ENCODE data around the gene PRICKLE4. TPM values are rescaled to one million over a fixed set of nuclear protein-coding genes. Genes with fewer than 3 reads are reported as not detected.

The PRICKLE4 gene
- total RNA-seq, 1 experiment from 2014 or later = 6.4 TPM

DNA sequence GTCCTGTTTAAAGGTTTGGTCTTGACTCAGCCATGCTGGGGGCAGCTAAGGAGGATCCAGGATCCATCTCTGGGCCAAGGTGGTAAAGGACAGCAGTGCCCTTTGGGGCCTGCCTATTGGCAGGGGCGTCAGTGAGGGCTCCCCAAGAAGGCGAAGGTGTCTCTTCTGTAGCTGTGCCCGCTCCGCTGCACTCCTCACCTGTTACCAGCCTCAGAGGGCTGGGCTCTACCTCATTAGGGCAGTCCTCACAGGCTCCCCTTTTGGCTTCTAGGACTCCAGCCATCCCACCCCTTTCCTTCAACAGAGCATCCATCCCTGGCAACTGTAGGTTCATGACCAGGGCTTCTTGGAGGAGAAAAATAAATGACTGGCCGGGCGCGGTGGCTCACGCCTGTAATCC is 11.2 kb upstream of the PRICKLE4 start:
- Mint-ChIP-seq H3K27me3 (ENCODE audit: unreplicated experiment) (no peaks in the 10 kb centered on the region), H3K36me3 (ENCODE audit: insufficient read depth, unreplicated experiment) (peaks cover 16% of the 10 kb centered on the region), H3K27ac (ENCODE audit: unreplicated experiment) (no peak overlapping the region), H3K9me3 (ENCODE audit: low read depth, unreplicated experiment) (no peaks in the 10 kb centered on the region), H3K4me1 (ENCODE audit: low read depth, unreplicated experiment) (peaks cover 26% of the 10 kb centered on the region), H3K4me3 (ENCODE audit: low read depth, unreplicated experiment) (no peak overlapping the region)
- TF ChIP-seq, protein P1, sequence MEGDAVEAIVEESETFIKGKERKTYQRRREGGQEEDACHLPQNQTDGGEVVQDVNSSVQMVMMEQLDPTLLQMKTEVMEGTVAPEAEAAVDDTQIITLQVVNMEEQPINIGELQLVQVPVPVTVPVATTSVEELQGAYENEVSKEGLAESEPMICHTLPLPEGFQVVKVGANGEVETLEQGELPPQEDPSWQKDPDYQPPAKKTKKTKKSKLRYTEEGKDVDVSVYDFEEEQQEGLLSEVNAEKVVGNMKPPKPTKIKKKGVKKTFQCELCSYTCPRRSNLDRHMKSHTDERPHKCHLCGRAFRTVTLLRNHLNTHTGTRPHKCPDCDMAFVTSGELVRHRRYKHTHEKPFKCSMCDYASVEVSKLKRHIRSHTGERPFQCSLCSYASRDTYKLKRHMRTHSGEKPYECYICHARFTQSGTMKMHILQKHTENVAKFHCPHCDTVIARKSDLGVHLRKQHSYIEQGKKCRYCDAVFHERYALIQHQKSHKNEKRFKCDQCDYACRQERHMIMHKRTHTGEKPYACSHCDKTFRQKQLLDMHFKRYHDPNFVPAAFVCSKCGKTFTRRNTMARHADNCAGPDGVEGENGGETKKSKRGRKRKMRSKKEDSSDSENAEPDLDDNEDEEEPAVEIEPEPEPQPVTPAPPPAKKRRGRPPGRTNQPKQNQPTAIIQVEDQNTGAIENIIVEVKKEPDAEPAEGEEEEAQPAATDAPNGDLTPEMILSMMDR (IDR thresholded peaks at IDR 0.05; ENCODE audit: unreplicated experiment) = no peak
- CTCF ChIA-PET = interaction anchor here (1.0 to 2.0 kb wide), 2 partner anchors 18 to 401 kb away, joined by 3 to 8 read pairs; partner anchors contain the start of gene TOMM6
- intact Hi-C loops (cut with micrococcal nuclease; ENCODE audit: unreplicated experiment) = no loop called here
- BruUV-seq (replicated peaks) = no TSS peak
- DNase-seq = no peak

DNA sequence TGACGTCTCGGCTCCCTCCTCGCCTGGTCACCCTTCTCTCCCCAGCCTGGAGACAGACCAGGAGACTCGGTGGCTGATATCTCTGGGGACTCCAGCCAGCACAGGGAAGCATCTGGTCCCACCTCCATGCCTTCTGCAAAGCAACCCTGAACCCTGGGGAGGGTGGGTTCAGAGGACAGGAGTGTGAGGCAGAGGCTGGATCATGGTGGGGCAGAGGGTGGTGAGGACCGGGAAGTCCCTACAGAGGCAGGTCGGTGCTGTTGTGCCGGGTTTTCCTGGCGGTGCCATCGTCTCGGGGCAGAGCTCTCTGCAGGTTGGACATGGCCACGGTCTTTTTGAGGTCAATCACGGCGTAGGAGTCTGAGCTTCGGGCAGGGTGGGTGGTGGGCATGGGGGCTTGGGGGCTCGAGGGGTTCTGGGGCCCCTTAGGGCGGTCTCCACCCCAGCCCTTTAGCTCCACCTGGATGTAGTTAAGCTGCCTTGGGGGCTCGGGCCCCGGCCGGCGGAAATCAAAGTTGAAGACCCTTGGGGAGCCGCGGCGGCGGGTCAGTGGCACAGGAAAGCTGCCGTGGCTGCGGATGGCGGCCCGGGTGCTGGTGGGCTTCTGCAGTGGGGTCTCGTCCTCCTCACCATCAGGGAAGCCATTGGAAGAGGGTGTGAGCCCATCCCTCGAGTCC is 10.1 kb upstream of the PRICKLE4 start:
- no peak overlapping the region for H3K27ac Mint-ChIP-seq (ENCODE audit: unreplicated experiment)
- peaks cover 16% of the 10 kb centered on the region for H3K36me3 Mint-ChIP-seq (ENCODE audit: insufficient read depth, unreplicated experiment)
- intact Hi-C loops (cut with micrococcal nuclease; ENCODE audit: unreplicated experiment) = no loop called here
- DNase-seq = no peak
- CTCF ChIA-PET = no interaction called here
- no peaks in the 10 kb centered on the region for H3K9me3 Mint-ChIP-seq (ENCODE audit: low read depth, unreplicated experiment)
- TF ChIP-seq, protein P1 (IDR thresholded peaks at IDR 0.05; ENCODE audit: unreplicated experiment) = no peak
- no TSS peak for BruUV-seq (replicated peaks)
- no peaks in the 10 kb centered on the region for H3K27me3 Mint-ChIP-seq (ENCODE audit: unreplicated experiment)
- H3K4me3 Mint-ChIP-seq (ENCODE audit: low read depth, unreplicated experiment) = no peak overlapping the region
- peaks cover 26% of the 10 kb centered on the region for H3K4me1 Mint-ChIP-seq (ENCODE audit: low read depth, unreplicated experiment)

DNA sequence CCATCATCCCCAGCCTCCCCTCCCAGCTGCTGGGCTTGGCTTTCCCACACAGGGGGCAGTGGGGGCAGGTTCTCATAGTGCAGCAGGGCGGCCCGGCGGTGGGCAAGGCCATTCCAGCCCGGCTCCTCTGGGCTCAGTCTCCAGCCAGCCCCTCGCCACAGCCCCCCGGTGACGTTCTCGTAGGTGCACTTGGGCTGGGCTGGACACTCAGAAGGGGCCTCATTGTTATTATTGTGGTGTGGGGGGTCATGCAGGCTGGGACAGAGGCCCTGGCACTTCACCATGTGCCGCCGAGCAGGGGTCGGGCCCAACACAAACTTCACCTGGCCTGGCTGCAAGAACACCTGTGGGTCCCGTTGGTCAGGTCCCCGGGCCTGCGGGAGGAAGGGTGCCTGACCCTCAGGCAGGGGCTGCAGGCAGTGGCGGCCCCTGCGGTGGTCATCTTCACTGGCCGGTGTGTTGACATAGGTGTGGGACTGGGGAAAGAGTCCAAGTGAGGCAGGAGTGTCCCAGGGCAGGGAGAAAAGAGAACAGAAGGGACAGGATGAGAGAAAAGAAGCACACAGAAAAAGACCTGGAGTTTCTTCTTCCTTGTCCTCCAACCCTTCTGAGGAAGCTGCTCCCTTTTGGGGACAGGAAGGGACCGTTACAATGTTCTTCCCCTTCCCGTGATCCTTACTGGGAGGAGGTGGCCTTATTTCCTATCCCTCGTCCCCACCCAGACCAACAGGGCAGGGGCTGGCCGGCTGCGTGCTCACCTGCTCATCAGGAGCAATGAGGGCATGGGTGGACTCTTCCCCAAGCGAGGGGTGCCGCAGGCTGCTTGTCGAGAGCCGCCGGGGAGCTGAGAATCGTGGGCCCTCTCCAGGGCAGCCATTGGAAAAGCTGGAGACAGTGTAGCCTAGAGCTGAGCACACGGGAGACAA is 9.3 kb upstream of the PRICKLE4 start:
- Mint-ChIP-seq H3K27ac (ENCODE audit: unreplicated experiment) (no peak overlapping the region), H3K9me3 (ENCODE audit: low read depth, unreplicated experiment) (no peaks in the 10 kb centered on the region), H3K4me1 (ENCODE audit: low read depth, unreplicated experiment) (peaks cover 24% of the 10 kb centered on the region), H3K4me3 (ENCODE audit: low read depth, unreplicated experiment) (no peak overlapping the region), H3K27me3 (ENCODE audit: unreplicated experiment) (no peaks in the 10 kb centered on the region), H3K36me3 (ENCODE audit: insufficient read depth, unreplicated experiment) (peaks cover 16% of the 10 kb centered on the region)
- CTCF ChIA-PET = no interaction called here
- no TSS peak for BruUV-seq (replicated peaks)
- TF ChIP-seq, protein P1 (IDR thresholded peaks at IDR 0.05; ENCODE audit: unreplicated experiment) = no peak
- intact Hi-C loops (cut with micrococcal nuclease; ENCODE audit: unreplicated experiment) = no loop called here
- no peak for DNase-seq

DNA sequence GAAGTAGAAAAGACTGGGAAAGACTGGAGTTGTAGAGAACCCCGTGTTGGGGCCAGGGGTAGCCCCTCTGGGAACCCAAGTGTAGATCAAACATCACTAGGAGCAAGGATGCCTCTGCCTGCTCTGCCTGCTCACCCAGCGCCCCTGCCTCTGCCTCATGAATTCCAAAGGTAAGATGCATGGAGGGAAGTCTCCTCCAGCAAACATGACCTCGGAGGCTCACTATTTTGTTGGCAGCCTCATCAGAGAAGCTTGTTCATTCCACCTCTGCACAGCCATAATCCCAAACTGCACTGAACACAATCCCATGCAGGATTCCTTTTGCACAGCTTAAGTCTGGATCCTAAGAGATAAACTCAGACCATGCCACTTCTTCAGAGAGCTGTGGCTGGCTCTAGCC is 5.7 kb upstream of the PRICKLE4 start:
- CTCF ChIA-PET = no interaction called here
- intact Hi-C loops (cut with micrococcal nuclease; ENCODE audit: unreplicated experiment) = loop anchor here (5.0 kb wide), 2 partner anchors 173 to 408 kb away; no protein-coding TSS in a partner anchor
- H3K9me3 Mint-ChIP-seq (ENCODE audit: low read depth, unreplicated experiment) = no peaks in the 10 kb centered on the region
- H3K4me1 Mint-ChIP-seq (ENCODE audit: low read depth, unreplicated experiment) = no peaks in the 10 kb centered on the region
- BruUV-seq (replicated peaks) = no TSS peak
- peaks cover 21% of the 10 kb centered on the region for H3K36me3 Mint-ChIP-seq (ENCODE audit: insufficient read depth, unreplicated experiment)
- TF ChIP-seq, protein P1 (IDR thresholded peaks at IDR 0.05; ENCODE audit: unreplicated experiment) = no peak
- no peaks in the 10 kb centered on the region for H3K27me3 Mint-ChIP-seq (ENCODE audit: unreplicated experiment)
- DNase-seq = no peak
- no peak overlapping the region for H3K4me3 Mint-ChIP-seq (ENCODE audit: low read depth, unreplicated experiment)
- H3K27ac Mint-ChIP-seq (ENCODE audit: unreplicated experiment) = no peak overlapping the region

Measured in Calu3 (cell line).